Measurements from ENCODE around the gene HDAC9.

The HDAC9 gene

GRCh38 chr7:18540396-18540795 is 44.8 kb downstream of the HDAC9 start:
- Histone ChIP-seq H3K9me3 (ENCODE audit: control insufficient read depth in 2 of 2, low read length in 2 of 2) (no peaks in the 10 kb centered on the region), H3K36me3 (ENCODE audit: control insufficient read depth in 2 of 2, insufficient read depth in 2 of 2, low read length in 2 of 2) (no peaks in the 10 kb centered on the region), H3K27me3 (ENCODE audit: control insufficient read depth in 1 of 2, insufficient read depth in 2 of 2, low read length in 2 of 2) (no peaks in the 10 kb centered on the region), H3K4me3 (ENCODE audit: low read length in 2 of 2) (no peak overlapping the region), H3K9ac (ENCODE audit: low read length in 2 of 2) (no peak overlapping the region), H3K27ac (ENCODE audit: low read length) (no peak overlapping the region), H3K4me1 (ENCODE audit: control insufficient read depth, insufficient read depth, low read length) (no peaks in the 10 kb centered on the region)

GRCh38 chr7:18541181-18541870 is 45.8 kb downstream of the HDAC9 start:
- Histone ChIP-seq H3K4me3 (ENCODE audit: low read length in 2 of 2) (peak overlapping the region in 1 of 2 donors; percentile 47), H3K9me3 (ENCODE audit: control insufficient read depth in 2 of 2, low read length in 2 of 2) (no peaks in the 10 kb centered on the region), H3K27me3 (ENCODE audit: control insufficient read depth in 1 of 2, insufficient read depth in 2 of 2, low read length in 2 of 2) (no peaks in the 10 kb centered on the region)

GRCh38 chr7:18541871-18542212 is 46.3 kb downstream of the HDAC9 start:
- Histone ChIP-seq H3K27ac (ENCODE audit: low read length) (no peak overlapping the region), H3K4me3 (ENCODE audit: low read length in 2 of 2) (no peak overlapping the region), H3K27me3 (ENCODE audit: control insufficient read depth in 1 of 2, insufficient read depth in 2 of 2, low read length in 2 of 2) (no peaks in the 10 kb centered on the region), H3K9ac (ENCODE audit: low read length in 2 of 2) (no peak overlapping the region), H3K36me3 (ENCODE audit: control insufficient read depth in 2 of 2, insufficient read depth in 2 of 2, low read length in 2 of 2) (no peaks in the 10 kb centered on the region), H3K4me1 (ENCODE audit: control insufficient read depth, insufficient read depth, low read length) (no peaks in the 10 kb centered on the region), H3K9me3 (ENCODE audit: control insufficient read depth in 2 of 2, low read length in 2 of 2) (no peaks in the 10 kb centered on the region)

More at GRCh38 chr7:18541181-18541870, 45.8 kb downstream of the HDAC9 start:
- Histone ChIP-seq H3K36me3 (ENCODE audit: control insufficient read depth in 2 of 2, insufficient read depth in 2 of 2, low read length in 2 of 2) (no peaks in the 10 kb centered on the region), H3K4me1 (ENCODE audit: control insufficient read depth, insufficient read depth, low read length) (no peaks in the 10 kb centered on the region), H3K27ac (ENCODE audit: low read length) (no peak overlapping the region), H3K9ac (ENCODE audit: low read length in 2 of 2) (no peak overlapping the region)

- no peak overlapping the region for H3K9ac ChIP-seq (ENCODE audit: low read length in 2 of 2)
- H3K27ac ChIP-seq (ENCODE audit: low read length) = no peak overlapping the region
- no peaks in the 10 kb centered on the region for H3K27me3 ChIP-seq (ENCODE audit: control insufficient read depth in 1 of 2, insufficient read depth in 2 of 2, low read length in 2 of 2)
- H3K4me3 ChIP-seq (ENCODE audit: low read length in 2 of 2) = no peak overlapping the region
- no peaks in the 10 kb centered on the region for H3K4me1 ChIP-seq (ENCODE audit: control insufficient read depth, insufficient read depth, low read length)
- no peaks in the 10 kb centered on the region for H3K9me3 ChIP-seq (ENCODE audit: control insufficient read depth in 2 of 2, low read length in 2 of 2)
- no peaks in the 10 kb centered on the region for H3K36me3 ChIP-seq (ENCODE audit: control insufficient read depth in 2 of 2, insufficient read depth in 2 of 2, low read length in 2 of 2)
Measured at GRCh38 chr7:18546576-18546975, 51.0 kb downstream of the HDAC9 start.

- Histone ChIP-seq H3K27ac (ENCODE audit: low read length) (no peak overlapping the region), H3K27me3 (ENCODE audit: control insufficient read depth in 1 of 2, insufficient read depth in 2 of 2, low read length in 2 of 2) (no peaks in the 10 kb centered on the region), H3K36me3 (ENCODE audit: control insufficient read depth in 2 of 2, insufficient read depth in 2 of 2, low read length in 2 of 2) (no peaks in the 10 kb centered on the region), H3K9me3 (ENCODE audit: control insufficient read depth in 2 of 2, low read length in 2 of 2) (no peaks in the 10 kb centered on the region), H3K9ac (ENCODE audit: low read length in 2 of 2) (no peak overlapping the region), H3K4me1 (ENCODE audit: control insufficient read depth, insufficient read depth, low read length) (no peaks in the 10 kb centered on the region), H3K4me3 (ENCODE audit: low read length in 2 of 2) (no peak overlapping the region)
Measured at GRCh38 chr7:18547509-18548187, 52.1 kb downstream of the HDAC9 start.

DNA sequence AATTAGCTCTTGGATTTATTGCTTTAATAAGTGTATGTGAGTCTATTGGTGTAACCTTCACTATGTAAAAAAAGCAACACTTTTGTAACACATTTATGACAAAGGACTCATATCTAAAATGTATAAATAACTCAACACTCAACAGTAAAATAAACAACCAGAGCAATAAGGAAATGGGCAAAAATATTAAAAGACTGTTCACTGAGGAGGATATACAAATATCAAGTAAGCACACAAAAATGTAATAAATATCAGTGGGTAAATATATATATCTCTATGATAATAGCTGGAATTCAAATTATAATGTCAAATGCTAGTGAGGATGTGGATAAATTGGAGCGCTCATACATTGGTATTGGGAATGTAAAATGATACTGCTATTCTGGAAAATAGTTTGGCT is 53.0 kb downstream of the HDAC9 start:
- Histone ChIP-seq H3K36me3 (ENCODE audit: control insufficient read depth in 2 of 2, insufficient read depth in 2 of 2, low read length in 2 of 2) (no peaks in the 10 kb centered on the region), H3K4me3 (ENCODE audit: low read length in 2 of 2) (no peak overlapping the region), H3K9ac (ENCODE audit: low read length in 2 of 2) (no peak overlapping the region)

GRCh38 chr7:18550574-18550973 is 55.0 kb downstream of the HDAC9 start:
- H3K9ac ChIP-seq (ENCODE audit: low read length in 2 of 2) = no peak overlapping the region
- H3K4me1 ChIP-seq (ENCODE audit: control insufficient read depth, insufficient read depth, low read length) = no peaks in the 10 kb centered on the region
- no peaks in the 10 kb centered on the region for H3K9me3 ChIP-seq (ENCODE audit: control insufficient read depth in 2 of 2, low read length in 2 of 2)
- no peaks in the 10 kb centered on the region for H3K27me3 ChIP-seq (ENCODE audit: control insufficient read depth in 1 of 2, insufficient read depth in 2 of 2, low read length in 2 of 2)
- no peaks in the 10 kb centered on the region for H3K36me3 ChIP-seq (ENCODE audit: control insufficient read depth in 2 of 2, insufficient read depth in 2 of 2, low read length in 2 of 2)
- no peak overlapping the region for H3K4me3 ChIP-seq (ENCODE audit: low read length in 2 of 2)
- no peak overlapping the region for H3K27ac ChIP-seq (ENCODE audit: low read length)

More for the DNA sequence above, 53.0 kb downstream of the HDAC9 start:
- H3K27ac ChIP-seq (ENCODE audit: low read length) = no peak overlapping the region
- H3K9me3 ChIP-seq (ENCODE audit: control insufficient read depth in 2 of 2, low read length in 2 of 2) = no peaks in the 10 kb centered on the region
- no peaks in the 10 kb centered on the region for H3K4me1 ChIP-seq (ENCODE audit: control insufficient read depth, insufficient read depth, low read length)
- H3K27me3 ChIP-seq (ENCODE audit: control insufficient read depth in 1 of 2, insufficient read depth in 2 of 2, low read length in 2 of 2) = no peaks in the 10 kb centered on the region

DNA sequence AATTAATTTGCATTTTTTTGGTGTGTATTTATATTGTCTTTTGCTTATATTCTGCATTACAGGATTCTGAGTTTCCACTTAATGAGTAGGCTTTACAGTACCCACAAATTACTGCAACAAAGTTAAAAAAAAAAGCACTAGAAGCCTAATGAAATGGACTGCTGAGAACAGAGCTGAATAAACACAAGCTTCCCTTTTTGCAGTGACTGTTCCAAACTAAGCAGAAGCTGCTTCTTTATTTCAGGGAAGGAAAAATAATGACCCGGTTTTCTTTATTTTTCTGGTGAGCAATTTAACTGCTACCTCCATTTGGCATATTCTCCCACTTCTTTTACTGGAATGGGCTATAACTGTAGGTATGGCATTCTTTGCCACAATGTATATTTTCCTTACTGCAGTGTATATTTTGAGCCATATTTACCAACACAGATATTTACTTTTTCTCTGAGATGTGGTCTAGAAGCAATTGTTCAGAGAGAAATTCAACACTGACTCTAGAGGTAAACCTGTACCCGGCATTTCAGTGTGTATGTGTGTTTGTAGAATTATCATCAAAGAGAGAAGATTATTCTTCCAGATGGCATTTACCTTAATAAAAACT is 56.9 kb downstream of the HDAC9 start:
- Histone ChIP-seq H3K4me3 (ENCODE audit: low read length in 2 of 2) (no peak overlapping the region), H3K36me3 (ENCODE audit: control insufficient read depth in 2 of 2, insufficient read depth in 2 of 2, low read length in 2 of 2) (no peaks in the 10 kb centered on the region), H3K4me1 (ENCODE audit: control insufficient read depth, insufficient read depth, low read length) (no peaks in the 10 kb centered on the region), H3K9me3 (ENCODE audit: control insufficient read depth in 2 of 2, low read length in 2 of 2) (no peaks in the 10 kb centered on the region), H3K9ac (ENCODE audit: low read length in 2 of 2) (no peak overlapping the region), H3K27ac (ENCODE audit: low read length) (no peak overlapping the region), H3K27me3 (ENCODE audit: control insufficient read depth in 1 of 2, insufficient read depth in 2 of 2, low read length in 2 of 2) (no peaks in the 10 kb centered on the region)

- Histone ChIP-seq H3K9ac (ENCODE audit: low read length in 2 of 2) (no peak overlapping the region), H3K9me3 (ENCODE audit: control insufficient read depth in 2 of 2, low read length in 2 of 2) (no peaks in the 10 kb centered on the region), H3K27me3 (ENCODE audit: control insufficient read depth in 1 of 2, insufficient read depth in 2 of 2, low read length in 2 of 2) (no peaks in the 10 kb centered on the region), H3K4me3 (ENCODE audit: low read length in 2 of 2) (no peak overlapping the region), H3K36me3 (ENCODE audit: control insufficient read depth in 2 of 2, insufficient read depth in 2 of 2, low read length in 2 of 2) (no peaks in the 10 kb centered on the region), H3K27ac (ENCODE audit: low read length) (no peak overlapping the region), H3K4me1 (ENCODE audit: control insufficient read depth, insufficient read depth, low read length) (no peaks in the 10 kb centered on the region)
Measured at GRCh38 chr7:18552943-18553604, 57.5 kb downstream of the HDAC9 start.

- Histone ChIP-seq H3K27ac (ENCODE audit: low read length) (no peak overlapping the region), H3K36me3 (ENCODE audit: control insufficient read depth in 2 of 2, insufficient read depth in 2 of 2, low read length in 2 of 2) (no peaks in the 10 kb centered on the region), H3K4me3 (ENCODE audit: low read length in 2 of 2) (no peak overlapping the region), H3K27me3 (ENCODE audit: control insufficient read depth in 1 of 2, insufficient read depth in 2 of 2, low read length in 2 of 2) (no peaks in the 10 kb centered on the region), H3K4me1 (ENCODE audit: control insufficient read depth, insufficient read depth, low read length) (no peaks in the 10 kb centered on the region), H3K9ac (ENCODE audit: low read length in 2 of 2) (no peak overlapping the region), H3K9me3 (ENCODE audit: control insufficient read depth in 2 of 2, low read length in 2 of 2) (no peaks in the 10 kb centered on the region)
Measured at GRCh38 chr7:18553605-18554003, 58.1 kb downstream of the HDAC9 start.
